Measurements from ENCODE around the gene TWF1. TPM values are rescaled to one million over a fixed set of nuclear protein-coding genes. Genes with fewer than 3 reads are reported as not detected.
"Not testable (repeated sequence)": the region's sequence is repeated elsewhere in the genome, so short reads cannot be mapped to it uniquely, and the experiment has no call there.

The TWF1 gene
- total RNA-seq, 1 donor from 2014 or later: 72.2 TPM

DNA sequence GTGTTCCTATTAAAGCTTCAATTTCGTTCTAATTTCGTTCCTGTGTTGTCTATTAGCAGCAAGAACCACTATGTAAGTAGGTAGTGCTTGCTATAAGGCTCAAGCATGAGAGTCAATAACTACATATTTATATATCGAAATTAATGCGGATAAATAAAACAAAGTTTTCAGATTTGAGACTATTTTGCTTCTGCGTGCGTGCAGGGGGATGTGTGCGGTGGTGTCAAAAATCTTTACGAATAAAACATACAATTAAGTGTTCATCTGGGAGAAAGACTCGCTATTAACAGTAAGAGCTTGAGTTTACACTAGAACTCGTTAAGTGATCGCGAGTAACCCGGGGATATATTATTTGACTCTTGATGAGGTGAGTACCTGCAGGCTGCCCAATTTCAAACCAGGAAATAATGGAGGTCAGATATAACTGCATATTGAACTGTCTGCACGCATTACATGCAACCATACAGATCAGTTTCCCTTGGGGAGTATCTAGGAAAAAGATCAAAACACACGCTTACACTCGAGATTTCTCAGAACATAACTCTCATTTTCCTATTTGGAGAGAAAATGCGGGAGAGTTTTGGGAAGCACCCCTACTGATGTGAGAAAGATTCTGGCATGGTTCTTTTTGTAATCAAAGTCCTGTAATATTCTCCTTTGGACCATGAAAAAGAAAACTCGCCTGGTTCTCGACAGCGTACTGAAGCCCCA is 813 bp downstream of the TWF1 start:
- peak in 1 of 2 donors; percentile 18 for DNase-seq (ENCODE audit: low read depth in 2 of 2)

DNA sequence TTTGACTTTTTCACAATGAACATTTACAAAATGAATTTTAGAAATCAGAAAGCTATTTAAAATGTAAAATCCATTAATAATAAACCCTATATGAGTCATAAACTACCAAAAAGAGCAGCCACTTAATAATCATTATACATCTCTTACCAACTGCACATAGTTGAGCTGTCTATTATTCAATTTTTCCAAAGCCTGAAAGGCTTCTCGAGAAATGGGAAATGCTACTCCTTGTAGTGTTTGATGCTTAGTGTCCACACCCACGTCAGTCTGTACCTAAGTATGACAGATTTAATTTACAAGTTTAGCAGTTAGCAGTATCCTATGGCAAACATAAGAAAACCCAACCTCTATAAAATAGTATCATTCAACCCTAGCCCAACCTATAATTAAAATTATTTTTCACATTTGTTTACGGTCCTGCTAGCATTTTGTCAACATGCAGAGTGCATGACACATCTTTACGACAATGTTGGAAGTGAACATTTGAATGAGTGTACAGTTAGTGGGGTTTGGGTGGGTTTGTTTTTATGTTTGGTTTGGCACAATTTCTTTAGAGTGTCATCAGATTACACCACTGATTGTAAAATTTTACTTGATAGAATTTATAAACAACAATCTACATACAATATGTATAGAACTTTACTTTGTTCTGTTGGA is 8.4 kb downstream of the TWF1 start:
- no peak for DNase-seq (ENCODE audit: low read depth in 2 of 2)

DNA sequence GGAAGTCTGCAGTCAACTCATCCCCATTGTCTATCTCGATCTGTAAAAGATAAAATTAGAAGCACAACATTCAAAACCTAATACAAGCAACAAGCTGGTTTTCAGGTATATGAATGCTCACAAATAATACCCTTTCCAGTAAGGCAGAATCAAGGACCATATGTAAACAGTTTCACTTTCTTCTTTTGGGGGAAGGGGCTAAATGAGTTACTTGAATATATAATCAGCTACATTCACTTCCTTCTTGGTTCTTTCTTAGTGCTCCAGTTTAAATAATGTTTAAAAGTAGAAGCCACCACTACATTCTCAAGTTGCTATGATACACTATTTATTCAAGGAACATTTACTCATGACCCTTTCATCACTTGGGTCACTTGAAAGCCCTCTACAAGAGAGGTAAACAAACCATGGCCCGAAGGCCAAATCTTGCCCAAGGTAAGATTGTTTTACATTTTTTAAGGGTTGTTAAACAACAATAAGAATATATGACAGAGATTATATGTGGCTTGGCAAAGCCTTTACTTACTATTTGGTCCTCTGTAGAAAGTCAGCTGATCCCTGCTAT is 10.3 kb downstream of the TWF1 start:
- DNase-seq (ENCODE audit: low read depth in 2 of 2): no peak

DNA sequence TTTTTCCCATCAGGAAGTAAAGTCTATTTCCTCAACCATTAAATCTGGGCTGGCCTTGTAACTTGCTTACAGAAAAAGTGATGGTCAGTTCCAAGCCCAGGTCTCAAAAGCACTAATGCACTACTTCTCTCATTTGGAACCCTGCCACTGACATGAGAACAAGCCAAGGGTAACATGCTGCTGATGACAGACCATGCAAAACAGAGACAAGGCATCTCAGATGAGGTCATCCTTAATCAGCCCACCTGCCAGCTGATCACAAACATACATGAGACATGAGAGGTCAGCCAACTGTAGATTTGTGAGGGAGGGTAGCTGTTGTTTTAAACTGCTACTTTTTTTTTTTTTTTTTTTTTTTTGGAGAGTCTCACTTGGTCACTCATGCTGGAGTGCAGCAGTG is 16.2 kb downstream of the TWF1 start:
- DNase-seq (ENCODE audit: low read depth in 2 of 2): peak; percentile 7 to 96

DNA sequence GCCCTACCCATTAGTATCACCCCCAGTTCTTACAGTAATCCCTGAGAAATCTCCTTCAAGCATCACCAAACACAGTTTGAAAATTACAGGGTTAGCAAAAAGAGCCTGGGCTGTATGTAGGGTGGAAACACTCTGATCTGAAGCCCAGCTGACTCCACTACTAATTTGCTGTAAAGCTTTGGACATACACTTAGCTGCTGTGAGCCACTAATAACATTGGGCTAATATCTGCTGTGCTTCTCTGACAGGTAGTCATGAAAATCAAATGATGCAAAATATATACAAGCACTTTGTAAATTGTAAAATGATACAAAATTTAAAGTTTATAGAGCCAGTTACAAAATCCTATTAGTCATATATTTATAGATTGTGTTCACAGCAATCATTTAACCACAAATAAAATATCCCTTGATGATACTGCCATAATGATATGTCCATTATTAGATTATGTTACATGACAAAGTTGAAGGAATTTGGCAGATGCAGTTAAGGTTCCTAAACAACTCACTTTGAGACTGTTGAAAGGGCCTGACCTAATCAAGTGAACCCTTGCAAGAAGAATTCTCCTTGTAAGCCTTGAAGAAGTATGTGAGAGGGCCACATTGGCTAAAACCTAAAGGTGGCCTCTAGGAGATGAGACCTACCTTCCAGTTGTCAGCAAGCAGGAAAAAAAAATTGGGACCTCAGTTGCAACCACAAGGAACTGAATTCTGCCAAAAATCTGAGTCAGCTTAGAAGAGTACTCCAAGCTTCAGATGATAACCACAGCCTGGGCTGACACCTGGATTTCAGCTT is 19.0 kb downstream of the TWF1 start:
- no peak for DNase-seq (ENCODE audit: low read depth in 2 of 2)

DNA sequence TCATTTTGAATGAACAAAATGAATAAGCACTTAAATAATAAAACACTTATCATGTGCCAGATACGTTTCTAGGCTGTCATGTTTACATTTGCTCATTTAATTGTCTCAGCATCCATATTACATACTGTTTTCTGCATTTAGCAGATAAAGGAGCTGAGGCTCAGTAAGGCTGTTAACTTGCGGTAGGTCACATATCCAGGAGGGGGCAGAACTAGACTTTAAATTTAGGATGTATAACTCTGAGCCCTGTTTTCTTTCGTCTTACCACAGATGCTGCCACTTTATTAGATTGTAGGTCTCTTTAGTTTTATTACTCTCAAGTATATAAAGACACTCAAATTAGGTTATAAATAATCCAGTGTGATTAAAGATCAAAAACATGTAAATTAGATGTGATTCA is 29.6 kb downstream of the TWF1 start:
- DNase-seq (ENCODE audit: low read depth in 2 of 2): peak; percentile 13 to 54

DNA sequence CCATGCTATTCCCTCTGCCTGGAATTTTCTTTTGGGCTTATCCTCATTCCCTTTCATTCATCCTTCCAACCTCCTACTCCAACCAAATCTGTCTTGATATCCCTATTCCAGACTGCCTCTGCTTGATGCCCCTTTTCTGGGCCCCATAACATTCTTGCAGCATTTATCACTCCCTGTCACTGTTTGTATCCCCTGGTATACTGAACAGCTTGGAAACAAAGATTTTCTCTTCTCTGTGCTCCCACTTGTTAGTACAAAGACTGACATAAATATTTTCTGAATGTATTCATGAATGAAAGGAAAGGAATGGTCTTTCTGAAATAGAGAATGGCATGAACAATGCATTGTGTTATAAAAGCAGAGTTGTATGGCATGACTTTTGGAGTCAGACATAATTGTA is 39.8 kb downstream of the TWF1 start:
- DNase-seq (ENCODE audit: low read depth in 2 of 2): no peak

DNA sequence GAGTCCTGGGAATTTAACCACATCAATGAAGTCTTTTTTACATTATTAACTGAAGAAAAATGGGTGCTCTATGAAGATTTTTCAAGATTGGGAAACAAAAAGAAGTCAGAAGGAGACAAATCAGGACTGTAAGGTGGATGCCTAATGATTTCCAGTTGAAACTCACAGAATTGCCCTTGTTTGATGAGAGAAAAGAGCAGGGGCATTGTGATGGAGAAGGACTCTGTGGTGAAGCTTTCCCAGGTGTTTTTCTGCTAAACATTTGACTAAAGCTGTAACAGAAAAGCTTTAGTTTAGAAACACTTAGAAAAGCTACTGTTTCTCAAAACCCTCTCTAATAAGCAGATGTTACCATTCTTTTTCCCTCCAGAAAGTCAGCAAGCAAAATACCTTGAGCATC is 41.6 kb downstream of the TWF1 start:
- DNase-seq (ENCODE audit: low read depth in 2 of 2): no peak

DNA sequence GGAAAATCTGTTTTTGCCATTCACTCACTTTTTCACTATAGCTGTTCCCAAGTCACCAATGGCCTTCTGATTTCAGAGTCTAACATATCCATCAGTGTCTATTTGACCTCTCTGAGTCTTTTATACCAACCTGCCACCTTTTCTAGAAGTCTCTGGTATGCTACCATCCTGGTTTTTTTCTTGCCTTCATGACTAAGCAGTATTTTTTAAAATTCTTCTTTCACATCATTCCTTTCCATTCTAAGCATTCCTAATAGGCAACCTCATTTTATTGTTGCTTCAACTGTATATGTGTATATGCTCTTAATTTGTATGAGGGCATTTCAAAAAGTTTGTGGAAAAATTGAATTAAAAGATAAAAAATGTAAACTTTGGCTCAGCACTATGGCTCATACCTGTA is 42.3 kb downstream of the TWF1 start:
- DNase-seq (ENCODE audit: low read depth in 2 of 2): no peak

DNA sequence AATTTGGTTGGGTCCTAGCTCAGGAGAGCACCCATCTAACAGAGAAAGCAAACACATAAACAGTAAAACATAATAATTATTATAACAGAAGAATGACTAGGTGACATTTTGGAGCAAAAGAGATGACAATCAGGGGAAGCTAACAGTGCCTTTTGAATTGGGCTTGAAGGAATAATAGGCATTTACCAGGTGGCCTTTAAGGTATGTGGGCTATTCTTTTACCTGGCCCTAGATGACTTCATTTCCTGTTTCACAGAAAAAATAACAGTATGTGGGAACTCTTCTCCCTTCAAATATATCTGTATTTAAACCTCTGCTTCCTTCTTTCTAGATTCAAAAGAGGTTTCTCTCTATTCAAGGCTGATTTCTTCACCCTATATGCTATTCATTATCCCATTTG is 43.5 kb downstream of the TWF1 start:
- DNase-seq (ENCODE audit: low read depth in 2 of 2): no peak

DNA sequence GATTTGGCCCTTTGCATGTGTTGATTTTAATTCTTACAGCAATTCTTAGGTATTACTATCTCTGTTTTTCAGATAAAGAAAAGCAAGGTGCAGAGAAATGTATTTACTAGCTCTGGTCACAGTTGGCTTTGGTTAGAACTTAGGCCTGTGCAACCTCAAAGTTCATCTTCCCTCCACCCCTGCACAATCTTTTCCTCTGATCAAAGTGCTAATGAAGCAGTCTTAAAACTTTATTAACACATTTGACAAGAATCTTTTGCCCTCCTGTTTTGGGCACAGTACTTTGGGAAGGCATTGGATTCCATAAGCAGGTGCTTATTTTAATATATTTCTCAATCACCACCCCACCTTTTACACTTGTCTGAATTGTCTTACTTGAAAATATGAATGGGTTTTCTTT is 44.6 kb downstream of the TWF1 start:
- DNase-seq (ENCODE audit: low read depth in 2 of 2): no peak

DNA sequence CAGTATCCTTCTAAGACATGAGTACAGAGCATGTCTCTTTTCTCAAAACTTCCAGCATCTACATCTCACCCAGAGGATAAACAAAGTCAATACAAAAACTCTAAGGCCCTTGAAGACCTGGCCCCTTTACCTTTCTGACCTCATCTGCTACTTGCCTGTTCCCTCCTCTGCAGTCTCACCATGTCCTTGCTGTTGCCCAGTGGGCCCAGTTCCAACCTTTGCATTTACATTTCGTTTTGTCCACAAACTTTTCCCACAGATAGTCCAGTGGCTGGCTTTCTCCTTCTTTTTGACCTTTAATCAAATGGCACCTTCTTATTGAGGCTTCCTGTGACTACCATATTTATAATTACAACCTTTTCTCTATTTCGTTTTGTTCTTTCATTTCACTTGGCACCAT is 45.7 kb downstream of the TWF1 start:
- DNase-seq (ENCODE audit: low read depth in 2 of 2): no peak

DNA sequence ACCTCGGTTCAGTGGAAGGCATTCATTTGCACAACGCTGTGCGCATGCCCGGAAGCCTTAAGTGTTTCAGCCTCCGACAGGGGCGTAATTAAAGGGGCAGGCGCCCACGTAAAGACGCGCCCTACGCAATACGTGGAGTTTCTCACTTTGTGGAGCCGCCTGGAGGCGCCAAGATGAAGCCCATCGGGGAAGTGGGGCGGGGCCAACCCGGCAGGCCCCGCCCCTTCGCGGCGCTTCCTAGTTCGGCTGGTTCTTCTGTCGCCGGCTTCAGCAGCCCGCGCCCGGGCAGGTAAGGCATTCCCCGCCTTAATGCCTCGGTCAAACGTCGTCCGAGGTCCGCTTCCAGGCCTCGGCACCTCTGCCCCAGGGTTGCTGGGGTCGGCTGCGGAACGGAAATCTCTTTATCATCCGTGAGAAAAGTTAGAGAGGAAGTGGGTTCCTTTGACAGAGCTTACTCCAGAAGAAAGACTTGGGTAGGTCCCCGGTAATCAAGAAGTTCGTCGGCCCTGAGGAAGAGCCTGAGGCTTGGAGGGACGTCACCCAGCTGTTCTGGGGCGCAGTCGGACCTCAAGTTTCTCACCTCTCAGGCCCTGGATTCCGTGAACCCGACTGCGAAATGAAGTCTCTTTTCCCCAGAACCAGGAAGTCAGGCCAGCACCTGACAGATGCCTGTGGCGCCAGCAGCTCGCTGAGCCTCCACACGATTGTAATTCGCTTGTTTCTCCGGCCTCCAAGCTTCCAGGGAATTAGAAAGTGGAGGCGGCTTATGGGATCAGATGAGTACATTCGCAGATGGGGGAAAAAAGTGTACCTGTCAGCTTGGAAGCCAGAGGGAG is 47.2 kb downstream of the TWF1 start, which contains the start of the genes IRAK4 and PUS7L:
Gene IRAK4, plus strand, starts transcription at position 224 of the 836 bp plus-strand sequence. CDS start 9,161 bp downstream, outside the sequence.
Gene PUS7L, minus strand, starts transcription at position 63 of the 836 bp plus-strand sequence. CDS start 3,545 bp downstream, outside the sequence.
- DNase-seq (ENCODE audit: low read depth in 2 of 2): peak; percentile 96 to 99

DNA sequence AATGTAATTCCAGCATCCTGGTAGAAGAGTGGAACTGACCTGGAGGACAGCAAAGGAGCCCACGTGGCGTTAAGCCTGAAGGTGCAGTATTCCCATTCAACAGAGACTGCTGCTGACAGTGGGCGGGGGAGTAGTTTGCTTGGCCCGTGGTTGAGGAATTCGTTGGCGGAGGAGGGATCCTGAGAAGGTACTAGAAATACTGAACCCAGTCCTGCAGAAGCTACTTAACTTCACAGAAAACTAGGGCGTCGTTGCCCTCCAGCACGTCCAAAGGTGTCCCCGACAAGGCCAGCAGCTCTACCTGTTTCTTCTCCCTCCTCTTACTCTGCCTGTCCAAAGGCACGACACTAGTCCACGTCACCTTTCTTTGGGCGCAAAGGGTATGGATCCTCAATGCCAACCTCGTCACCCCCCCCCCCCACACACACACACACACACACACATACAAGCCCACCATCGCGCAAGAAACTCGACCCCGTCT is 47.8 kb downstream of the TWF1 start:
- DNase-seq (ENCODE audit: low read depth in 2 of 2): peak in 1 of 2 donors; percentile 49

DNA sequence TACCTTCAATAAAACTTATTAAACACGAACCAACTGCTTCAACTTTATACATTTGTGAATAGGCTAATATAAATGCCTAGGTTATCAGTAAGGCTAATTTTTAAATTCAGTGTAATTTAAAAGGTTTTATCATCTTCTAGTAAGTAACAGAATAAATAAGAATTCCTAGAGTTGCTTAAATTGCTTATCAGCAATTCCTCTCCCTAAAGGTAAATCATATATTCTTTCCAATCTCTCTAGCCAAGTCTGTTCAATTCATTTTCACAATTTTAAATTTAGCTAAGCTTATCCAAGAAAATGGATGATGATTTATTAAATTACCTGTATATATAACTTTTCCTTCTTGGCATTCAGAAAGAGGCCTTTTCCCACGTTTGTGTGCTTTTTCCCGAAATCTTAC is 52.1 kb downstream of the TWF1 start:
- DNase-seq (ENCODE audit: low read depth in 2 of 2): no peak

DNA sequence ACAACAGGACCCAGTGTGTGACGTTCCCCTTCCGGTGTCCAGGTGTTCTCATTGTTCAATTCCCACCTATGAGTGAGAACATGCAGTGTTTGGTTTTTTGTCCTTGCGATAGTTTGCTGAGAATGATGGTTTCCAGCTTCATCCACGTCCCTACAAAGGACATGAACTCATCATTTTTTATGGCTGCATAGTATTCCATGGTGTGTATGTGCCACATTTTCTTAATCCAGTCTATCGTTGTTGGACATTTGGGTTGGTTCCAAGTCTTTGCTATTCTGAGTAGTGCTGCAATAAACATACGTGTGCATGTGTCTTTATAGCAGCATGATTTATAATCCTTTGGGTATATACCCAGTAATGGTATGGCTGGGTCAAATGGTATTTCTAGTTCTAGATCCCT is 54.8 kb downstream of the TWF1 start:
- not testable (repeated sequence) for DNase-seq (ENCODE audit: low read depth in 2 of 2)

DNA sequence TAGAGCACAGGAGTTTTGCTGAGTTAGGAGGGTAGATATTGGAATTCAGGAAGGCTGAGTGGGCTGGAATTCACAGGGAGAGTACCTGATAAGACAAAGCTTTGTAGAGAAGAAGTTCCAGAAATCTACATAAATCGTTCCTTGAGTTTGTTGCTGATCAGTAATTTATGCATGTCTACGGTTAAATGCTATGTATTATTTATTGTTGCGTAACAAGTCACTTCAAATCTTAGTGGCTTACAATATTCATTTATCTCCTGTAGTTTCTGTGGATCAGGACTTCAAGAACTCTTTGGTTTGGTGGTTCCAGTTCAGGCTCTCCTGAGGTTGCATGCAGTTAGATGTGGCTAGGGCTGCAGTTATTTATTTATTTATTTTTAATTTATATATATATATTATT is 55.3 kb downstream of the TWF1 start:
- DNase-seq (ENCODE audit: low read depth in 2 of 2): no peak

DNA sequence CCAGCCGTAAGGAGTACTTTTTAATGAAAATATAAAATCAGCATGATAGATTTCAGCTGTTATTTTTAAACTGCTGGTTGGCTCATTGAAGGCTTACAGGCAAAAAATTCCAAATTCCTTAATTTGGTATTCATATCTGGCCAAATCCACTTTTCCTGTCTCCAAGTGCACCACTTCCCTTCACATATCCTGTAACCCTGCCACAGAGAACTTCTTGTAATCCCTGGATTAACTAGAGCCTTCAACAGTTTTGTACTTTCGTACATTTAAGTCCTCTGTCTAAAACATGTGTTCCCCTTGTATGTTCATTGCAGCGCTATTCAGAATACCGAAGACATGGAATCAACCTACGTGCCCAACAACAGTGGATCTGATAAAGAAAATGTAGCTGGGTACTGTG is 57.1 kb downstream of the TWF1 start:
- DNase-seq (ENCODE audit: low read depth in 2 of 2): no peak

DNA sequence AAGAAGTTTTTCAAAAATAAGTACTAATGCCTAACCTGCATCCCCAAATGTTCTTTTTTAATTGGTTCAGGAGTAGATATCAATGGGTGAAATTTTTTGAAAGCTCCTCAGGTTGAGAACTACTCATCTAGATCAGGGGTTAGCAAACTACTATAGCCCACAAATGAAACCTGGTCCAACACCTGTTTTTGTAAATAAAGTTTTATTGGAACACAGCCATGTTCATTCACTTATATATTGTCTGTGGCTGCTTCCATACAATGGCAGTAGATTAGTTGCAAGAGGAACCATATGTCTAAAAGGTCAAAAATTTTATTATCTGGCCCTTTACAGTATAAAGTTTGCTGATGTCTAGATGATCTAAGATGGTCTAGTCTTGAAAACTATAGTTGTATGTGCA is 61.3 kb downstream of the TWF1 start:
- DNase-seq (ENCODE audit: low read depth in 2 of 2): no peak
